Sigmoid colon (tissue), 4 donors: ENCODE measurements around the gene AGPAT2.

Experiments used
- EP300 ChIP-seq, 4 donors: sonication (generic); formaldehyde crosslinking; IDR thresholded peaks; one replicate each; pipeline ENCODE4 v1.6.1; 2017; ENCODE audit warnings: antibody characterized with exemption in 4 of 4
- POLR2AphosphoS5 ChIP-seq, 4 donors: sonication (generic); formaldehyde crosslinking; IDR thresholded peaks; one replicate each; pipeline ENCODE4 v1.6.1; 2017; ENCODE audit warnings: antibody characterized with exemption in 4 of 4
- TF ChIP-seq, protein P1 (sequence below), 4 experiments: fragments of 450-650 bp in 3 of 4; fragments of 200-600 bp in 1 of 4; IDR thresholded peaks; one replicate each; pipeline ENCODE4 v1.5.1; 2016 to 2019; ENCODE audit warnings: antibody characterized with exemption in 4 of 4, mild to moderate bottlenecking in 3 of 4, moderate library complexity in 2 of 4

DNA sequence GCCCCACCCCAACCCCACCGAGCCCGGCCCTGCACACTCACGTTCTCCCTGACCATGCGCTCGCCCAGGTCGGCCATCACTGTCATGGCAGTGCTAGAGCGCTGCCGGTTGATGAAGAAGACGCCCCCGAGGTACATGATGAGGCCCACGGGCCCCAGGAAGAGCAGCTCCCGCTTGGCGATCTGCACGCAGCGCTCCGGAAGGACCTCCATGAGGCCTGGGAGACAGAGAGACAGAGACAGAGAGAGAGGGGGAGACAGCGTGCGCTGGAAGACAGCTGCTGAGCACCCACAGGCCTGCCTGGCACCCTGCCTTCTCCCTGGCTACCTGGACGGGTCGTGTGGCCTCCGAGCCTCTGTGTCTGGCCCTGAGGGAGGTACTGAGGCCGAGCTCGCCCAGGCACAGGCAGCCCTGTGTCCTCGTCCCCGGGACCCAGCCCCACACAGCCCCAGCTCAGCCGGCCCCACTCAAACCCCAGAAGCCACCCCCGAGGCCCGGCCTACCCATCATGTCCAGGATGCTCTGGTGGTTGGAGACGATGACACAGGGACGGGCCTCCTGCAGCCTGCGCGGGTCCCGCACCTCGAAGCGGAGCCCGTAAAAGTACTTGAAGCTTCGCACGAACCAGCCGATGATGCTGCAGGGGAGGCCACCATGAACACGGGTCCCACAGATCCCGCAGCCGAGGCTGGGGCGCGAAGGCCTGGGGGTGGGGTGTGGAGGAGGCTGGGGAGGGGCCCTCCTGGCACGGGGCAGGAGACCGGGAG lies 10.2 kb downstream of the AGPAT2 start:
- TF ChIP-seq, protein P1, sequence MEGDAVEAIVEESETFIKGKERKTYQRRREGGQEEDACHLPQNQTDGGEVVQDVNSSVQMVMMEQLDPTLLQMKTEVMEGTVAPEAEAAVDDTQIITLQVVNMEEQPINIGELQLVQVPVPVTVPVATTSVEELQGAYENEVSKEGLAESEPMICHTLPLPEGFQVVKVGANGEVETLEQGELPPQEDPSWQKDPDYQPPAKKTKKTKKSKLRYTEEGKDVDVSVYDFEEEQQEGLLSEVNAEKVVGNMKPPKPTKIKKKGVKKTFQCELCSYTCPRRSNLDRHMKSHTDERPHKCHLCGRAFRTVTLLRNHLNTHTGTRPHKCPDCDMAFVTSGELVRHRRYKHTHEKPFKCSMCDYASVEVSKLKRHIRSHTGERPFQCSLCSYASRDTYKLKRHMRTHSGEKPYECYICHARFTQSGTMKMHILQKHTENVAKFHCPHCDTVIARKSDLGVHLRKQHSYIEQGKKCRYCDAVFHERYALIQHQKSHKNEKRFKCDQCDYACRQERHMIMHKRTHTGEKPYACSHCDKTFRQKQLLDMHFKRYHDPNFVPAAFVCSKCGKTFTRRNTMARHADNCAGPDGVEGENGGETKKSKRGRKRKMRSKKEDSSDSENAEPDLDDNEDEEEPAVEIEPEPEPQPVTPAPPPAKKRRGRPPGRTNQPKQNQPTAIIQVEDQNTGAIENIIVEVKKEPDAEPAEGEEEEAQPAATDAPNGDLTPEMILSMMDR (IDR thresholded peaks at IDR 0.05), result no peak
- TF ChIP-seq POLR2AphosphoS5 (IDR thresholded peaks at IDR 0.05) (peak in 1 of 4 donors; percentile 16), EP300 (IDR thresholded peaks at IDR 0.05) (no peak)
